ENCODE results near the gene FUT2. TPM values are rescaled to one million over a fixed set of nuclear protein-coding genes. Genes with fewer than 3 reads are reported as not detected.

FUT2 gene
- total RNA-seq, 1 donor from 2014 or later = 101 TPM

DNA sequence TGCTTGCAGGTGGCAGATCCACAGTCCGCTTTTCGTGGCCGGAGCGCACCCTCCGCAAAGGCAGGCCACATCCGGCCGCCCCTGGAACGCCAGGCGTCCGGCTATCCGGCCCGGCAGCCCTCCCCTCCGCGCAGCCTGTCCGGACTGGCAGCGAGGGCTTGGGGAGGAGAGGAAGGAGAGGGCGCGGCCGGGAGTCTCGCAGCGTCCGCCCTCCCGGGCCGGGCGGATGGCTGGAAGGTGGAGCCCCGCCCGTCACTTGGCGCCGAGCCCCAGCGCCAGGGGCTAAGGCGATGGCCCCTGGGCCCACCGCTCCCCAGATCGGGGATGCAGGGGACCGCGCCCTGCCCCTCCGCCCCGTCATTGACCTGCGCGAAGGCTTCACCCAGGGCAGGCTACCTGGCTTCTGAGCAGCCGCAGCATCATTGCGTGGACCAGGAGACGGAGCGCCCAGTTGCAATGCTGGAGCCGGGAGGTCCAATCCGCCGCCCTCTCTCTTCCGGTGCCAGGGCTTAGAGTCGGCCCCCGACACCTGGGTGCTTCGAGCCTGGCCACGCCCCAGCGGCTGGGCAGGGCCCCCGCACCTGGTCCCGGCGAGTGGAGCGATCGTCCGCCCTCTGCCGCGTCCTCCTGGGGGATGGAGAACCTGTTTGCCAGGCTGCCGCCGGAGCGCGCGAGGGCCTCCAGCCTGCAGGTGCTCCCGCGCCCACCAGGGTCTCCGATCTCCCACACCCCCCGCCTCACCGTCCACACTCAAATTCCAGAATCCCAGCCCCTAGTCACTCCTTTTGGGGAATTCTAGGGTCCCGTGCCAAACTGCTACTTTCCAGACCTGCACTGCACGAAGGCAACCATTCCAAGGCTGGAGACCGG, 57.0 kb downstream of the FUT2 start, which contains the start of gene FUT1:
FUT1 (minus strand) TSS at position 146 of the 870 bp plus-strand sequence. CDS start 1,360 bp downstream, outside the sequence.
- ATAC-seq = peak; percentile 89

DNA sequence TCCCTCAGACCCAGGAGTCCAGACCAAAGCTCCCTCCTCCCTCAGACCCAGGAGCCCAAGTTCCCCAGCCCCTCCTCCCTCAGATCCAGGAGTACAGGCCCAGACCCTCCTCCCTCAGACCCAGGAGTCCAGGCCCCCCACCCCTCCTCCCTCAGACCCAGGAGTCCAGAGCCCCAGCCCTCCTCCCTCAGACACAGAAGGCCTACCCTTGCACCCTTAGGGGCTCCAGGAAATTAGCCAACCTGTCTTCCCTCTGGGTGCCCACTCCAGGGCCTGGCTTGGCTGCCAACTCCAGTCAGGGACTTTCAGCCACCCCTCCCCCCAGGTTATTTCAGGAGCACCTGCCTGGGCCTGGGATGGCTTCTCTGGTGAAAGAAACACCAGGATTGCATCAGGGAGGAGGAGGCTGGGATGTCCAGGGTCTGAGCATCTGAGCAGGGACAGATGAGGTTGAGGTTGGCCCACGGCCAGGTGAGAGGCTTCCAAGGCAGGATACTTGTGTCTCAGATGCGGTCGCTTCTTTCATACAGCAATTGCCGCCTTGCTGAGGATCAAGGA, 59.4 kb downstream of the FUT2 start, which contains the start of gene FGF21:
FGF21 (plus strand) TSS at position 441 of the 558 bp plus-strand sequence. CDS start 713 bp downstream, outside the sequence.
- ATAC-seq = no peak

Other genes starting within 250 kb of the FUT2 start
- gene GRWD1, start 250.0 kb upstream of the FUT2 start, total RNA-seq = 24.6 TPM
- gene KCNJ14, start 240.4 kb upstream of the FUT2 start, total RNA-seq = 0.76 TPM
- 47.2 TPM for gene CYTH2, start 226.6 kb upstream of the FUT2 start, total RNA-seq
- 4.9 TPM for gene LMTK3, start 184.1 kb upstream of the FUT2 start, total RNA-seq
- 245 TPM for gene SULT2B1, start 143.8 kb upstream of the FUT2 start, total RNA-seq
- gene SPACA4, start 89.2 kb upstream of the FUT2 start, total RNA-seq = 0.64 TPM
- gene FAM83E, start 80.9 kb upstream of the FUT2 start, total RNA-seq = 6.5 TPM
- gene RPL18, start 76.8 kb upstream of the FUT2 start, total RNA-seq = 1,668 TPM
- 7.7 TPM for gene SPHK2, start 76.5 kb upstream of the FUT2 start, total RNA-seq
- 6.7 TPM for gene DBP, start 58.6 kb upstream of the FUT2 start, total RNA-seq
- 3.1 TPM for gene CA11, start 49.8 kb upstream of the FUT2 start, total RNA-seq
- not detected for gene NTN5, start 23.0 kb upstream of the FUT2 start, total RNA-seq
- gene MAMSTR, start 23.8 kb downstream of the FUT2 start, total RNA-seq = 0.56 TPM
- 7.3 TPM for gene RASIP1, start 44.6 kb downstream of the FUT2 start, total RNA-seq
- gene IZUMO1, start 50.9 kb downstream of the FUT2 start, total RNA-seq = 1.3 TPM
- 6.1 TPM for gene FUT1, start 56.7 kb downstream of the FUT2 start, total RNA-seq
- gene FGF21, start 59.6 kb downstream of the FUT2 start, total RNA-seq = not detected
- 31.0 TPM for gene BCAT2, start 115.1 kb downstream of the FUT2 start, total RNA-seq
- 0.40 TPM for gene HSD17B14, start 140.5 kb downstream of the FUT2 start, total RNA-seq
- 8.1 TPM for gene PLEKHA4, start 172.6 kb downstream of the FUT2 start, total RNA-seq
- gene PPP1R15A, start 176.4 kb downstream of the FUT2 start, total RNA-seq = 30.0 TPM
- gene TULP2, start 202.8 kb downstream of the FUT2 start, total RNA-seq = 0.24 TPM
- gene NUCB1, start 204.3 kb downstream of the FUT2 start, total RNA-seq = 104 TPM
- gene DHDH, start 237.7 kb downstream of the FUT2 start, total RNA-seq = 1.2 TPM